ENCODE results near the gene STK32A. TPM values are rescaled to one million over a fixed set of nuclear protein-coding genes. Genes with fewer than 3 reads are reported as not detected.

The STK32A gene
- total RNA-seq, 6 donors from 2014 or later = 2.7 to 13.3 (median 7.1) TPM

DNA sequence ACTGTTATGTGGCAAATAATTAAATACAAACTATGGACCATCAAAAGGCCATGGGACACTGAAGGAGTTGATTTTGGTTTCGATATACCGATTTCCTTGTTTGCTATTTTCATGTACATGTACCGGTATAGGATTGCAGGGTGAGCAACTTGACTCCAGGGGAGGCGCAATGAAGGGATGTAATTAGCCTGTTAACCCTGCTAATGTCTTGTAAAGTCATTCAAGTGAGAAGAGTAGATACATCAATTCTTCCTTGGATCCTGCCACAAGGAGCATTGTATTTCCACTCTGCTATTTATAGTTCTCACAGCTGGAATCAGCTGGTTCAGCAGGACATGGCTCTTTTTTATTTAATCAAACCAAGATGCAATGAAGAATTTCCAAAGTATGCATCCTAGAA lies 102.0 kb downstream of the STK32A start:
- DNase-seq = no peak
- Histone ChIP-seq H3K4me3 (no peak overlapping the region), H3K27ac (no peak overlapping the region), H3K9me3 (no peaks in the 10 kb centered on the region), H3K36me3 (no peaks in the 10 kb centered on the region), H3K4me1 (no peaks in the 10 kb centered on the region), H3K27me3 (no peaks in the 10 kb centered on the region)
- no peak for ATAC-seq (ENCODE audit: low FRiP score in 2 of 2)
- no peak for TF ChIP-seq POLR2AphosphoS5 (IDR thresholded peaks at IDR 0.05)
- no peak for TF ChIP-seq EP300 (IDR thresholded peaks at IDR 0.05)
- no peak for TF ChIP-seq CTCF (IDR thresholded peaks at IDR 0.05)
- no peak for TF ChIP-seq POLR2A (IDR thresholded peaks at IDR 0.05)
- WGBS, 2 donors = 77 to 78% methylated on average over 4 of the region's 4 CpGs

DNA sequence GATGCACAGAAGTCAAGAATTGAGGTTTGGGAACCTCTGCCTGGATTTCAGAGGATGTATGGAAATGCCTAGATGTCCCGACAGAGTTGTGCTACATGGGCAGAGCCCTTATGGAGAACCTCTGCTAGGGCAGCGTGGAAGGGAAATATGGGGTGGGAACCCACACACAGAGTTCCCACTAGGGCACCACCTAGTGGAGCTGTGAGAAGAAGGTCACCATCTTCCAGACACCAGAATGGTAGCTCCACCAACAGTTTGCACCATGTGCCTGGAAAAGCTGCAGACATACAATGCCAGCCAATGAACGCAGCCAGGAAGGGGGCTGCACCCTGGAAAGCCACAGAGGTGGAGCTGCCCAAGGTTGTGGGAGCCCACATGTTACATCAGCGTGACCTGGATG lies 104.5 kb downstream of the STK32A start:
- Histone ChIP-seq H3K36me3 (no peaks in the 10 kb centered on the region), H3K4me3 (no peak overlapping the region), H3K4me1 (no peaks in the 10 kb centered on the region), H3K27me3 (no peaks in the 10 kb centered on the region), H3K9me3 (no peaks in the 10 kb centered on the region), H3K27ac (no peak overlapping the region)
- WGBS, 2 donors = 82 to 94% methylated on average over 3 to 4 of the region's 4 CpGs
- ATAC-seq (ENCODE audit: low FRiP score in 2 of 2) (no peak), DNase-seq (no peak)
- no peak for TF ChIP-seq CTCF (IDR thresholded peaks at IDR 0.05)

GRCh38 chr5:147340941-147341340 lies 106.1 kb downstream of the STK32A start:
- H3K9me3 ChIP-seq = no peaks in the 10 kb centered on the region
- no peak overlapping the region for H3K4me3 ChIP-seq
- no peak for DNase-seq
- no peaks in the 10 kb centered on the region for H3K36me3 ChIP-seq
- H3K27ac ChIP-seq = no peak overlapping the region
- ATAC-seq (ENCODE audit: low FRiP score in 2 of 2) = no peak
- H3K27me3 ChIP-seq = no peaks in the 10 kb centered on the region
- 81 to 100% methylated on average over 1 of the region's 1 CpG for WGBS, 2 donors
- no peaks in the 10 kb centered on the region for H3K4me1 ChIP-seq
- TF ChIP-seq EP300 (IDR thresholded peaks at IDR 0.05) (no peak), POLR2A (IDR thresholded peaks at IDR 0.05) (no peak), CTCF (IDR thresholded peaks at IDR 0.05) (no peak), POLR2AphosphoS5 (IDR thresholded peaks at IDR 0.05) (no peak)

GRCh38 chr5:147341345-147341744 lies 106.5 kb downstream of the STK32A start:
- DNase-seq (peak in 1 of 2 donors; percentile 38), ATAC-seq (ENCODE audit: low FRiP score in 2 of 2) (no peak)
- TF ChIP-seq POLR2AphosphoS5 (IDR thresholded peaks at IDR 0.05) (no peak), CTCF (IDR thresholded peaks at IDR 0.05) (no peak), EP300 (IDR thresholded peaks at IDR 0.05) (no peak)
- no peak overlapping the region for H3K27ac ChIP-seq
- no peaks in the 10 kb centered on the region for H3K9me3 ChIP-seq
- H3K4me3 ChIP-seq = no peak overlapping the region
- H3K36me3 ChIP-seq = no peaks in the 10 kb centered on the region
- no peaks in the 10 kb centered on the region for H3K4me1 ChIP-seq
- no peaks in the 10 kb centered on the region for H3K27me3 ChIP-seq

GRCh38 chr5:147344861-147345260 lies 110.0 kb downstream of the STK32A start:
- no peak overlapping the region for H3K27ac ChIP-seq
- 0 to 13% methylated on average over 1 of the region's 1 CpG for WGBS, 2 donors
- H3K36me3 ChIP-seq = no peaks in the 10 kb centered on the region
- no peak for TF ChIP-seq POLR2A (IDR thresholded peaks at IDR 0.05)
- no peak for TF ChIP-seq EP300 (IDR thresholded peaks at IDR 0.05)
- no peak for TF ChIP-seq POLR2AphosphoS5 (IDR thresholded peaks at IDR 0.05)
- no peak for TF ChIP-seq CTCF (IDR thresholded peaks at IDR 0.05)
- no peak for DNase-seq
- H3K9me3 ChIP-seq = no peaks in the 10 kb centered on the region
- ATAC-seq (ENCODE audit: low FRiP score in 2 of 2) = no peak
- no peaks in the 10 kb centered on the region for H3K4me1 ChIP-seq
- H3K4me3 ChIP-seq = no peak overlapping the region
- H3K27me3 ChIP-seq = no peaks in the 10 kb centered on the region
